GM12801 (cell line): ENCODE data around the gene PAIP2B.

Experiments used
- TF ChIP-seq, protein P1 (sequence below): IDR thresholded peaks from one replicate; pipeline ENCODE4 v1.5.1; 2011; ENCODE audit warnings: control low read depth; ENCODE audit not compliant: insufficient read length; ENCODE audit errors: extremely low read depth

PAIP2B gene

GRCh38 chr2:71254078-71254477 lies 27.2 kb upstream of the PAIP2B start:
- TF ChIP-seq, protein P1, sequence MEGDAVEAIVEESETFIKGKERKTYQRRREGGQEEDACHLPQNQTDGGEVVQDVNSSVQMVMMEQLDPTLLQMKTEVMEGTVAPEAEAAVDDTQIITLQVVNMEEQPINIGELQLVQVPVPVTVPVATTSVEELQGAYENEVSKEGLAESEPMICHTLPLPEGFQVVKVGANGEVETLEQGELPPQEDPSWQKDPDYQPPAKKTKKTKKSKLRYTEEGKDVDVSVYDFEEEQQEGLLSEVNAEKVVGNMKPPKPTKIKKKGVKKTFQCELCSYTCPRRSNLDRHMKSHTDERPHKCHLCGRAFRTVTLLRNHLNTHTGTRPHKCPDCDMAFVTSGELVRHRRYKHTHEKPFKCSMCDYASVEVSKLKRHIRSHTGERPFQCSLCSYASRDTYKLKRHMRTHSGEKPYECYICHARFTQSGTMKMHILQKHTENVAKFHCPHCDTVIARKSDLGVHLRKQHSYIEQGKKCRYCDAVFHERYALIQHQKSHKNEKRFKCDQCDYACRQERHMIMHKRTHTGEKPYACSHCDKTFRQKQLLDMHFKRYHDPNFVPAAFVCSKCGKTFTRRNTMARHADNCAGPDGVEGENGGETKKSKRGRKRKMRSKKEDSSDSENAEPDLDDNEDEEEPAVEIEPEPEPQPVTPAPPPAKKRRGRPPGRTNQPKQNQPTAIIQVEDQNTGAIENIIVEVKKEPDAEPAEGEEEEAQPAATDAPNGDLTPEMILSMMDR: no peak

DNA sequence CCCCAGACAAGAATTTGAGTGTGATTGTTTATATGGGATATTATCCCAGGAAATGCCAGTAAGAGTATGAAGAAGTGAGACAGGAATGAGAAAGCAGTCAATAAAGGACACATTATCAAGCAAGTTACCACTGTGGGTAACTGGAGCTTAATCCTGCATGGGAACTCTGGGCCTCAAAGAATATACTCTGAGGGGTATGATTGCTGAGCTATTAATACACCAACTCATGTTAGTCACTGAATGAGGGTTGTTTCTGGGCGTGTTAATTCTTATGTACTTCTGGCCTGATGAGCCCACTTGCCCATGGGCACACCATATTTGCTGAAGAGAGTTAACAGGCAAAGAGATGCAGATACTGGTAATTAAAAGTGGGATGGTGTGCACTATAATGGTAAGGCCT lies 26.6 kb upstream of the PAIP2B start:
- TF ChIP-seq, protein P1: no peak

- TF ChIP-seq, protein P1: no peak
Measured at GRCh38 chr2:71252862-71253261, 26.0 kb upstream of the PAIP2B start.

- TF ChIP-seq, protein P1: no peak
Measured at GRCh38 chr2:71250935-71251334, 24.0 kb upstream of the PAIP2B start.

- TF ChIP-seq, protein P1: no peak
Measured at GRCh38 chr2:71244302-71244660, 17.4 kb upstream of the PAIP2B start.

- TF ChIP-seq, protein P1: no peak
Measured at GRCh38 chr2:71243634-71244301, 16.9 kb upstream of the PAIP2B start.

DNA sequence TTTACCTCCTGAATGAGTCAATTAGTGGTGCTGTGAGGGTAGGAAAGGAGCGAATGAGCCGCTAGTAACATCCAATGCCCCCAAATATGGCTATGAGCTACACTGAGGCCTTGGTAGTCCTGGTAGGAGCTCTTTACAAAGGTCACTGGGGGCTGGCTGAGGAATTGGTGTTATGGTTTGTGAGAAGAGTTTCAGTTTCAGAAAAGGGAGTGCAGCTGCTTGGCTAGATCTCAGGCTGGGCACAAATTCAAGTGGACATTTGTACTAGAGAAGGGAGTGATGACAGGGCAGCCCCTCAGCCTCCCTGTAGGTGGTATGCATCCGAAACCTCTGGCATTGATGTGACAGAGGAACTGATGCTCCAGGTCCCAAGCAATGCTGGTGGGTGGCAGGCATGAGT lies 13.9 kb upstream of the PAIP2B start:
- TF ChIP-seq, protein P1: no peak
